Loucy (cell line): ENCODE measurements around the gene SLC4A4.

Experiments used
- H2AFZ ChIP-seq: fragments of 200-600 bp; sonication (generic); 2 replicates; pipeline ENCODE4 v1.6.0; 2016; ENCODE audit warnings: antibody characterized with exemption, mild to moderate bottlenecking, low read length, moderate library complexity
- H3F3A ChIP-seq: fragments of 200-600 bp; 2 replicates; pipeline ENCODE4 v1.6.0; 2016; ENCODE audit warnings: antibody characterized with exemption, low read depth, mild to moderate bottlenecking
- H3K27me3 ChIP-seq: fragments of 200-600 bp; sonication (generic); 2 replicates; pipeline ENCODE4 v1.6.1; 2014; ENCODE audit warnings: low read length, mild to moderate bottlenecking; ENCODE audit not compliant: insufficient read depth, poor library complexity, severe bottlenecking
- H3K36me3 ChIP-seq: fragments of 200-600 bp; sonication (generic); 2 replicates; pipeline ENCODE4 v1.6.1; 2016; ENCODE audit warnings: low read length; ENCODE audit not compliant: insufficient read depth
- H3K4me1 ChIP-seq: fragments of 200-600 bp; sonication (generic); 2 replicates; pipeline ENCODE4 v1.5.1; 2014; ENCODE audit warnings: low read length, mild to moderate bottlenecking; ENCODE audit not compliant: insufficient read depth, poor library complexity, severe bottlenecking
- H3K4me2 ChIP-seq: fragments of 200-600 bp; sonication (generic); 2 replicates; pipeline ENCODE4 v1.6.0; 2014; ENCODE audit warnings: antibody characterized with exemption, low read length, low read depth, mild to moderate bottlenecking; ENCODE audit not compliant: poor library complexity, severe bottlenecking
- H3K4me3 ChIP-seq: fragments of 200-600 bp; sonication (generic); 2 replicates; pipeline ENCODE4 v1.5.1; 2014; ENCODE audit warnings: low read length, mild to moderate bottlenecking, mixed read lengths; ENCODE audit not compliant: poor library complexity, severe bottlenecking
- H3K79me2 ChIP-seq: fragments of 200-600 bp; sonication (generic); 2 replicates; pipeline ENCODE4 v1.6.1; 2014; ENCODE audit warnings: low read length; ENCODE audit not compliant: insufficient read depth
- H3K9ac ChIP-seq: fragments of 200-600 bp; sonication (generic); 2 replicates; pipeline ENCODE4 v1.6.0; 2014; ENCODE audit warnings: mild to moderate bottlenecking, low read depth, low read length, moderate library complexity; ENCODE audit not compliant: poor library complexity, severe bottlenecking
- H3K9me2 ChIP-seq: fragments of 200-600 bp; sonication (generic); replicated peaks from 2 replicates; pipeline ENCODE4 v1.6.1; 2016; ENCODE audit warnings: low read depth, low read length, mixed read lengths
- H3K9me3 ChIP-seq: fragments of 200-600 bp; sonication (generic); 2 replicates; pipeline ENCODE4 v1.6.1; 2014; ENCODE audit warnings: mild to moderate bottlenecking, antibody characterized with exemption, low read length, low read depth; ENCODE audit not compliant: insufficient read depth
- H4K20me1 ChIP-seq: fragments of 200-600 bp; sonication (generic); 2 replicates; pipeline ENCODE4 v1.6.0; 2014; ENCODE audit warnings: antibody characterized with exemption, low read length, mild to moderate bottlenecking; ENCODE audit not compliant: insufficient read depth, poor library complexity, severe bottlenecking
- EZH2phosphoT487 ChIP-seq: fragments of 200-600 bp; IDR thresholded peaks from 2 replicates; pipeline ENCODE4 v1.6.1; 2018; ENCODE audit warnings: antibody characterized with exemption, mild to moderate bottlenecking, moderate library complexity, borderline replicate concordance
- TF ChIP-seq, protein P1 (sequence below): fragments of 200-600 bp; sonication (generic); conservative IDR thresholded peaks from 2 replicates; pipeline ENCODE4 v1.5.1; 2014; ENCODE audit warnings: mild to moderate bottlenecking, antibody characterized with exemption, low read length

Gene SLC4A4

DNA sequence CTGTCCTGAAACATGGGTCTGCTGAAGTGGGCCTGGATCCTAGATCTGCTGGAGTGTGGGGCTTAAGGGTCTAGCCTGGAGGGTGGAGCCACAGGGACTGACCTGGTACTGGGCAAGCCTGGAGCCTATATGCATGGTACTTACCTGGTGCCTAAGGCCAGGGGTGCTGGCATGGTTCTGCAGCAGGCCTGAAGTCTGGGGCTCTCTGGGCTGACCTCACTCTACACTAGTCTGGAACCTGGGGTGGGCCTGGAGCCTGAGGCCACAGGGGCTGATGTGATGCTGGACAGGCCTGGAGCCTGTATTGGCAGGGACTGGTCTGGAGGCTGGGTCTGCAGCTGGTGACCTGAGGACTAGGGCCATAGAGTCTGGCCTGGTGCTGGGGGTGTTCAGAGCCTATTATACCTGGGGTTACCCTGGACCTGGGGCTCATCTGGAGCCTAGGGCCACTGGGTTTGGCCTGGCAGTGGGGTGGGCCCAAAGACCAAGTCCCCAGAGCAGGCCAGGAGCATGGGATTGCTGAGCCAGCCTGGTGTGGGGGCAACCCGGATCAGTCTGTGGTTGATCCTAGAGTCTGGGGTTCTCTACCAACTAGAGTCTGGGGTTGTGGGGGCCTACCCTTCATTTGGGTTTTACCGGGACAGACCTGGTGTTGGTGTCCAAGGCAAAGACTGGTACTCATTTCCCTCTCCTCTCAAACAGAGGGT lies 179.6 kb downstream of the SLC4A4 start:
- H4K20me1 ChIP-seq: no peaks in the 10 kb centered on the region
- no peaks in the 10 kb centered on the region for H3K4me1 ChIP-seq
- H2AFZ ChIP-seq: no peak overlapping the region
- no peak for TF ChIP-seq EZH2phosphoT487
- TF ChIP-seq, protein P1, sequence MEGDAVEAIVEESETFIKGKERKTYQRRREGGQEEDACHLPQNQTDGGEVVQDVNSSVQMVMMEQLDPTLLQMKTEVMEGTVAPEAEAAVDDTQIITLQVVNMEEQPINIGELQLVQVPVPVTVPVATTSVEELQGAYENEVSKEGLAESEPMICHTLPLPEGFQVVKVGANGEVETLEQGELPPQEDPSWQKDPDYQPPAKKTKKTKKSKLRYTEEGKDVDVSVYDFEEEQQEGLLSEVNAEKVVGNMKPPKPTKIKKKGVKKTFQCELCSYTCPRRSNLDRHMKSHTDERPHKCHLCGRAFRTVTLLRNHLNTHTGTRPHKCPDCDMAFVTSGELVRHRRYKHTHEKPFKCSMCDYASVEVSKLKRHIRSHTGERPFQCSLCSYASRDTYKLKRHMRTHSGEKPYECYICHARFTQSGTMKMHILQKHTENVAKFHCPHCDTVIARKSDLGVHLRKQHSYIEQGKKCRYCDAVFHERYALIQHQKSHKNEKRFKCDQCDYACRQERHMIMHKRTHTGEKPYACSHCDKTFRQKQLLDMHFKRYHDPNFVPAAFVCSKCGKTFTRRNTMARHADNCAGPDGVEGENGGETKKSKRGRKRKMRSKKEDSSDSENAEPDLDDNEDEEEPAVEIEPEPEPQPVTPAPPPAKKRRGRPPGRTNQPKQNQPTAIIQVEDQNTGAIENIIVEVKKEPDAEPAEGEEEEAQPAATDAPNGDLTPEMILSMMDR: no peak
- no peak overlapping the region for H3K4me3 ChIP-seq
- no peaks in the 10 kb centered on the region for H3F3A ChIP-seq
- H3K9me3 ChIP-seq: no peaks in the 10 kb centered on the region
- no peaks in the 10 kb centered on the region; the same call in 1 of the 2 replicates for H3K79me2 ChIP-seq
- H3K36me3 ChIP-seq: peaks cover 3% of the 10 kb centered on the region; the same call in 1 of the 2 replicates
- H3K9ac ChIP-seq: no peak overlapping the region
- no peak overlapping the region for H3K4me2 ChIP-seq
- H3K27me3 ChIP-seq: no peaks in the 10 kb centered on the region
- H3K9me2 ChIP-seq: no peaks in the 10 kb centered on the region

- H4K20me1 ChIP-seq: no peaks in the 10 kb centered on the region
- H3K4me1 ChIP-seq: no peaks in the 10 kb centered on the region
- H3F3A ChIP-seq: no peaks in the 10 kb centered on the region
- no peak overlapping the region for H3K4me2 ChIP-seq
- H3K36me3 ChIP-seq: peaks cover 3% of the 10 kb centered on the region; the same call in 1 of the 2 replicates
- no peaks in the 10 kb centered on the region for H3K9me2 ChIP-seq
- TF ChIP-seq, protein P1: no peak
- TF ChIP-seq EZH2phosphoT487: no peak
- H3K79me2 ChIP-seq: no peaks in the 10 kb centered on the region; the same call in 1 of the 2 replicates
- no peak overlapping the region for H3K9ac ChIP-seq
- no peaks in the 10 kb centered on the region for H3K27me3 ChIP-seq
- no peaks in the 10 kb centered on the region for H3K9me3 ChIP-seq
- no peak overlapping the region for H2AFZ ChIP-seq
- no peak overlapping the region for H3K4me3 ChIP-seq
Observed at GRCh38 chr4:71520308-71520707, 181.5 kb downstream of the SLC4A4 start.

DNA sequence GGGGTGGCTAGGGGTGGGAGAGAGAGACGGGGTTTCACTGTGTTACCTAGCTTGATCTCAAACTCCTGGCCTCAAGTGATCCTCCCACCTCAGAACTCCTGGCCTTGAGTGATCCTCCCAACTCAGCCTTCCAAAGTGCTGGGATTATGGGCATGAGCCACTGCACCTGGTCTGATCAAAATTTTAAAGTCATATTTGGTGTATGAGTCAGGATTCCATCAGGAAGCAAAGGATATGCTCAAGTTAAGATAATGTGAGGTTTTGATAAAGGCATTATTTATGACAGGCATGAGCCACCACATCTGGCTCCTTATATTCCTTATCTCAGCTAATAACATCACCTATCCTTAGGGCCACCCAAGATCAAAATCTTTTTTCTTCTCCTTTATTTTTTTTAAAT lies 182.0 kb downstream of the SLC4A4 start:
- no peak for TF ChIP-seq EZH2phosphoT487
- TF ChIP-seq, protein P1: no peak
- Histone ChIP-seq H3K4me3 (no peak overlapping the region), H3F3A (no peaks in the 10 kb centered on the region), H3K36me3 (peaks cover 3% of the 10 kb centered on the region; the same call in 1 of the 2 replicates), H4K20me1 (no peaks in the 10 kb centered on the region), H3K27me3 (no peaks in the 10 kb centered on the region), H3K4me1 (no peaks in the 10 kb centered on the region), H3K9me2 (no peaks in the 10 kb centered on the region), H3K4me2 (no peak overlapping the region), H3K79me2 (no peaks in the 10 kb centered on the region; the same call in 1 of the 2 replicates), H3K9ac (no peak overlapping the region), H3K9me3 (no peaks in the 10 kb centered on the region), H2AFZ (no peak overlapping the region)
